Measurements from ENCODE around the gene DICER1.

GRCh38 chr14:95127531-95127911 lies 29.8 kb downstream of the DICER1 start:
- TF ChIP-seq CTCF (IDR thresholded peaks at IDR 0.05; ENCODE audit: insufficient read depth, low read length): no peak
- no peak for TF ChIP-seq POLR2AphosphoS5 (IDR thresholded peaks at IDR 0.05; ENCODE audit: low read depth)
- TF ChIP-seq REST (IDR thresholded peaks at IDR 0.05; ENCODE audit: insufficient replicate concordance, low read depth): no peak
- TF ChIP-seq GABPA (IDR thresholded peaks at IDR 0.05; ENCODE audit: low read depth): no peak
